ENCODE measurements around the gene NBAS. TPM values are rescaled to one million over a fixed set of nuclear protein-coding genes. Genes with fewer than 3 reads are reported as not detected.

The NBAS gene
- total RNA-seq, 1 experiment from 2014 or later: 32.5 TPM

DNA sequence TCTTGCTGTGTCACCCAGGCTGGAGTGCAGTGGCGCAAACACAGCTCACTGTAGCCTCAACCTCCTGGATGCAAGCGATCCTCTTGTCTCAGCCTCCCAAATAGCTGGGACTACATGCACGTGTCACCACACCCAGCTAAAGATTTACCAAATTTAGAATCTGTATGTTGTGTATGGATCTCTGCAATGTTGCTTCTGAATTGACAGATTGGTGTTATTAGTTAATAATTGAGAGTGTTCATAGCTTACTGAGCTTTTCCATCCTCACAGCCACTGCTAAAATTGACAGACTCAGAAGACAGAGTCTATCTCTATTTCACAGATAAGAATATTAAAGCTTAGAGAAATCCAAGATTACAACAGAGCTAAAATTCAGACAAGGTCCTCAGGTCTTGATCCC lies 4.3 kb upstream of the NBAS start:
- H3K9me3 Mint-ChIP-seq: no peaks in the 10 kb centered on the region
- Histone ChIP-seq H2BK12ac (ENCODE audit: insufficient read length, low read depth, low read length) (no peak overlapping the region), H3K27ac (ENCODE audit: insufficient read length, low read depth, low read length) (no peak overlapping the region), H2BK120ac (ENCODE audit: low read depth, low read length, poor library complexity, severe bottlenecking) (no peak overlapping the region), H3K14ac (ENCODE audit: insufficient read depth, low read length) (no peak overlapping the region), H3K23ac (ENCODE audit: insufficient read length, low read depth, low read length) (no peak overlapping the region), H3K9me3 (ENCODE audit: control insufficient read depth, low read depth, low read length) (no peaks in the 10 kb centered on the region), H3T11ph (ENCODE audit: low read length) (no peak overlapping the region), H3K23me2 (ENCODE audit: insufficient read length, low read depth, low read length, poor library complexity, severe bottlenecking) (peaks cover 9% of the 10 kb centered on the region), H3K18ac (ENCODE audit: insufficient read length, low read depth, low read length) (no peak overlapping the region), H3K79me2 (ENCODE audit: insufficient read depth, low read length) (no peaks in the 10 kb centered on the region; the same call in 1 of the 2 replicates), H4K8ac (replicated peaks; ENCODE audit: insufficient read length, low read depth, low read length) (no peak overlapping the region), H2AFZ (ENCODE audit: low read length) (no peak overlapping the region), H3K79me1 (ENCODE audit: insufficient read depth, low read depth, low read length, poor library complexity, severe bottlenecking) (peaks cover 2% of the 10 kb centered on the region), H3K4me2 (ENCODE audit: insufficient read depth, insufficient read length, low read length) (no peak overlapping the region), H3K4me1 (ENCODE audit: insufficient read depth, low read length) (0 out of 2 replicates have a peak, but pooled peaks cover under 1% of the 10 kb centered on the region), H4K20me1 (ENCODE audit: control insufficient read depth, insufficient read depth, insufficient read length) (no peaks in the 10 kb centered on the region), H3K9ac (ENCODE audit: extremely low read depth, insufficient read length, low read length) (no peak overlapping the region), H2BK15ac (ENCODE audit: low read depth, low read length) (no peak overlapping the region), H3K56ac (ENCODE audit: insufficient read length, low read depth, low read length) (no peak overlapping the region), H4K91ac (ENCODE audit: insufficient read length, low read depth, low read length) (no peak overlapping the region), H3K4ac (ENCODE audit: low read depth, low read length) (no peak overlapping the region), H2BK5ac (ENCODE audit: insufficient read length, low read length) (no peak overlapping the region), H4K5ac (ENCODE audit: insufficient read length, low read depth, low read length) (no peak overlapping the region), H2AK5ac (ENCODE audit: insufficient read length, low read length) (no peak overlapping the region), H3K27me3 (ENCODE audit: insufficient read depth, low read length) (no peaks in the 10 kb centered on the region), H2BK20ac (ENCODE audit: low read depth, low read length, poor library complexity, severe bottlenecking) (no peak overlapping the region)
- DNase-seq: no peak
- no peak for TF ChIP-seq CTCF (conservative IDR thresholded peaks at IDR 0.05)
- H3K27me3 Mint-ChIP-seq (ENCODE audit: low read depth): peaks cover 3% of the 10 kb centered on the region; the same call in 1 of the 2 replicates
- H3K4me3 Mint-ChIP-seq: no peak overlapping the region
- H3K4me1 Mint-ChIP-seq: peaks cover 7 to 13% of the 10 kb centered on the region in 2 experiments
- WGBS (ENCODE audit: extremely low coverage, insufficient read length, low lambda C conversion rate): no CpG with 5 or more reads among the region's 3 CpGs
- H3K36me3 Mint-ChIP-seq (ENCODE audit: insufficient read depth in 1 of 3, low read depth in 3 of 3): no peaks in the 10 kb centered on the region
- H3K27ac Mint-ChIP-seq: no peak overlapping the region
